Endometrial microvascular endothelial cells (primary cell): ENCODE results near the gene C1GALT1C1. TPM values are rescaled to one million over a fixed set of nuclear protein-coding genes. Genes with fewer than 3 reads are reported as not detected.

Experiments
- in situ Hi-C: cut with HindIII; loops from 2 replicates; pipeline ENCODE4 v1.10.0; 2017; ENCODE audit warnings: low sequenced_read_pairs, low pct_unique_long_range_greater_than_20kb; ENCODE audit errors: inconsistent ontology term
- total RNA-seq: library from RNA; depleted of rRNA; stranded (reverse); fragments of >200 nt; gene quantifications from one replicate; pipeline ENCODE4 v1.2.3, GENCODE V29; 2015; ENCODE audit errors: inconsistent ontology term

C1GALT1C1 gene
- total RNA-seq, 1 donor from 2014 or later: 103 TPM

DNA sequence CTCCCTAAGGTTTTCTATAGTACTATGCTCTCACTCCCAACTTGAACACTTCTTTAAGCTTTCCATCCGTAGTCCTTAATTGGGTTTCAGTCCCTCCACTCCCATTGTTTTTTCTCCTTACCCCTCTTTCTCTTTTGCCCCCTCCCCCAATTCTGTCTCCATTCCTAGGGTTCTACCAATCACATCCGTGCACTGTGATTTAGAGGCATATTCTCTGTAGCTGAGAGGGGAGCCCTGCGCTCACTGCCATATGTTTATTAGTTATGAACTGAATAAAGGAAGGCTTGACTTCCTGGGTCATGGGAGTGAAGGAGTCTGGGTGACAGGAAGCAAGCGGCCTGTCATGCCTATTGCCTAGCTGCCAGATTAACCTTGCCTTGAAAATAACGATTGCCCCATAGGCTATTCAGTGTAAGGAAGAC, 25.5 kb downstream of the C1GALT1C1 start:
- in situ Hi-C loops: no loop called here

DNA sequence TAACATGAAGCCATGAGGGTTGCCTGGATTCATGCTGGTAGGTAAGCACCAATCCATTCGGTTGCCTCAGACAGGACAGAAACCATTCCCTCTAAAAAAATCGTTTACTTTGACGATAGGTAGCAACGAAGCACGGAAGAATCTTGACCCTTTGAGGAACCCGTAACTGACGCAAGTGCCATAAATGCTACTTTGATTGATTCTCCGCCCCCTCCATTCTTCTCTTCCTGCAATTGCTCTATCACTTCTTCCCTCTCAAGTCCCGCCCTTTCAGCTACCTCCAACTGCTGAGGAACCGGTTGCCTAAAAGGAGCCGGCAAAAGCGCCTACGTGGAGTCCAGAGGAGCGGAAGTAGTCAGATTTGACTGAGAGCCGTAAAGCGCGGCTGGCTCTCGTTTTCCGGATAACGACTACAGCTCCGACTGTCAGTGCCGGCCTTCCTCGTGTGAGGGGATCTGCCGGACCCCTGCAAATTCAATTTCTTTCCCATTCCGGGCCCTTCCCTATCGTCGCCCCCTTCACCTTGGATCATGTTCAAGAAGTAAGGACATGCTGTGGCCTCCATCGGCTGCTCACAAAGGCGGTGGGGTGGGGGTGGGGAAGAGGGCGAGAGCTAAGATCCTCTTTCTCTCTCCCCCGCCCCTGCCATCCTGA, 26.0 kb downstream of the C1GALT1C1 start, which contains the start of gene MCTS1:
MCTS1 (plus strand) TSS at position 395 of the 654 bp plus-strand sequence; CDS start at position 531, 136 bp downstream.
- in situ Hi-C loops: no loop called here

GRCh38 chrX:120585702-120586101, 44.2 kb downstream of the C1GALT1C1 start:
- in situ Hi-C loops: no loop called here

Other genes with a start within 250 kb of the C1GALT1C1 start
- 170 TPM for gene LAMP2, start 160.8 kb downstream of the C1GALT1C1 start, total RNA-seq
- gene CUL4B, start 69.1 kb downstream of the C1GALT1C1 start, total RNA-seq: 134 TPM
- 46.5 TPM for gene MCTS1, start 26.0 kb downstream of the C1GALT1C1 start, total RNA-seq
- not detected for gene CT47B1, start 245.8 kb upstream of the C1GALT1C1 start, total RNA-seq